Measurements from ENCODE around the gene CYP4A22. TPM values are rescaled to one million over a fixed set of nuclear protein-coding genes. Genes with fewer than 3 reads are reported as not detected.

Gene CYP4A22, protein sequence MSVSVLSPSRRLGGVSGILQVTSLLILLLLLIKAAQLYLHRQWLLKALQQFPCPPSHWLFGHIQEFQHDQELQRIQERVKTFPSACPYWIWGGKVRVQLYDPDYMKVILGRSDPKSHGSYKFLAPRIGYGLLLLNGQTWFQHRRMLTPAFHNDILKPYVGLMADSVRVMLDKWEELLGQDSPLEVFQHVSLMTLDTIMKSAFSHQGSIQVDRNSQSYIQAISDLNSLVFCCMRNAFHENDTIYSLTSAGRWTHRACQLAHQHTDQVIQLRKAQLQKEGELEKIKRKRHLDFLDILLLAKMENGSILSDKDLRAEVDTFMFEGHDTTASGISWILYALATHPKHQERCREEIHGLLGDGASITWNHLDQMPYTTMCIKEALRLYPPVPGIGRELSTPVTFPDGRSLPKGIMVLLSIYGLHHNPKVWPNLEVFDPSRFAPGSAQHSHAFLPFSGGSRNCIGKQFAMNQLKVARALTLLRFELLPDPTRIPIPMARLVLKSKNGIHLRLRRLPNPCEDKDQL
- not detected for total RNA-seq

DNA sequence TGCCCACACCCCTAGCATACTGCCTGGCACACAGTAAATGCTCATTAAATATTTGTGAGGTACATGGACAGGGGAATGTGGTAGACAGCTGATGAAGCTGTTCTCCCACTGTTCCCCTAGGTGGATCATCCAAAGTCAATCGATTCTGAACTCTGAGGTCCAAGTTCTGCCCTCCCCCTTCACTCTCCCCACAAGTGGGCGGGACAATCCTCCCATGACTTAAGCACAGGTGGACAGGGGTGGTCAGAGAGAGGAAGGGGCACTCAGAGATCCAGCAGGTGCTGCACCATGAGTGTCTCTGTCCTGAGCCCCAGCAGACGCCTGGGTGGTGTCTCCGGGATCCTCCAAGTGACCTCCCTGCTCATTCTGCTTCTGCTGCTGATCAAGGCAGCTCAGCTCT is at the start of gene CYP4A22:
CYP4A22 (plus strand) TSS at position 244 of the 400 bp plus-strand sequence; CDS start at position 289, 45 bp downstream.

DNA sequence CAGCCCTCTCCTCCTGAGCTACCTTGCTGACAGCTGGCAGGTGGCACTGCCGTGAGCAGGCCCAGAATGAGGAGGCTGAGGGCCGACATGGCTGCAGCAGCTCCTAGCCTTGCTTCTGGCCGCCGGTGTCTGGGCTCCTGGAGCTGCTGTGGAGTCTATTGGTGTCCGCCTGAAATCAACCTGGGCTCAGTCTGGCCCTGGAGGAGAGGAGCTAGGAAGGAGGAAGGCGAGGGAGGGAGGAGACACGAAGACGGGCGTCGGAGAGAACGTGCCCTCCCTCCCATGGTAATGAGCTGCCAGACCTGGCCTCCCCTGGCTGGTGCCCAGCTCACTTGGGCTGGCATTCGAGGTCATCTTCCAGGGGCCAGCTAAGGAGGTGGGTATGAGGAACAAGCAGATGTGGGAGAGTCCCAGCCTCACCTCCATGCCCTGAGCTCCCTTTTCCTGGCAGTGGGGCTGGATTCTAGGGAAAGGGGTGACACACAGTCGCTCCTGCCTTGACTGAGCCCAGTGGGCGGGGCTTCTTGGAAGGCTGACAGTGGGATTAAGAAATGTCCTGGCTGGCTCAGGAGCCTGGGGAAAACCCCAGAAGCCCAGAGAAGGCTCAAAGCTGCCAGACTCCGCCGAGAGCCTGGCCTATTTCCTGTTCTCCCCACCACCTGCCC is 52.7 kb downstream of the CYP4A22 start, which contains the start of gene PDZK1IP1:
PDZK1IP1 (minus strand) TSS at position 193 of the 665 bp plus-strand sequence; CDS start at position 89, 104 bp downstream.

Other genes starting within 250 kb of the CYP4A22 start
- 0.23 TPM for gene CYP4A11, start 196.0 kb upstream of the CYP4A22 start, total RNA-seq
- gene CYP4X1, start 113.8 kb upstream of the CYP4A22 start, total RNA-seq = 26.1 TPM
- 0.92 TPM for gene CYP4Z1, start 70.2 kb upstream of the CYP4A22 start, total RNA-seq
- not detected for gene PDZK1IP1, start 52.6 kb downstream of the CYP4A22 start, total RNA-seq
- 5.8 TPM for gene TAL1, start 94.8 kb downstream of the CYP4A22 start, total RNA-seq
- gene STIL, start 176.7 kb downstream of the CYP4A22 start, total RNA-seq = 8.1 TPM
- gene CMPK1, start 196.3 kb downstream of the CYP4A22 start, total RNA-seq = 136 TPM

All from diencephalon (tissue), 1 donor.